Measurements from ENCODE around the gene DNAJA4. TPM values are rescaled to one million over a fixed set of nuclear protein-coding genes. Genes with fewer than 3 reads are reported as not detected.

The DNAJA4 gene
- polyA plus RNA-seq, 1 donor: 27.3 TPM

- DNase-seq: no peak
- no peak overlapping the region for H3K4me3 ChIP-seq (ENCODE audit: low read length)
- H3K9me3 ChIP-seq (ENCODE audit: control insufficient read depth, low read depth, low read length): peaks cover 6% of the 10 kb centered on the region
- peaks cover 8% of the 10 kb centered on the region for H3K4me1 ChIP-seq (ENCODE audit: control insufficient read depth, insufficient read depth, low read length)
- no CpG with 5 or more reads among the region's 17 CpGs for WGBS (ENCODE audit: insufficient coverage, low lambda C conversion rate)
- H3K27ac ChIP-seq (ENCODE audit: low read length): no peak overlapping the region
- no peaks in the 10 kb centered on the region for H3K36me3 ChIP-seq (ENCODE audit: control insufficient read depth, insufficient read depth, low read length)
- no peaks in the 10 kb centered on the region for H3K27me3 ChIP-seq (ENCODE audit: control insufficient read depth, insufficient read depth, low read length)
These were observed 34.6 kb upstream of the DNAJA4 start for GRCh38 chr15:78229431-78230406.

DNA sequence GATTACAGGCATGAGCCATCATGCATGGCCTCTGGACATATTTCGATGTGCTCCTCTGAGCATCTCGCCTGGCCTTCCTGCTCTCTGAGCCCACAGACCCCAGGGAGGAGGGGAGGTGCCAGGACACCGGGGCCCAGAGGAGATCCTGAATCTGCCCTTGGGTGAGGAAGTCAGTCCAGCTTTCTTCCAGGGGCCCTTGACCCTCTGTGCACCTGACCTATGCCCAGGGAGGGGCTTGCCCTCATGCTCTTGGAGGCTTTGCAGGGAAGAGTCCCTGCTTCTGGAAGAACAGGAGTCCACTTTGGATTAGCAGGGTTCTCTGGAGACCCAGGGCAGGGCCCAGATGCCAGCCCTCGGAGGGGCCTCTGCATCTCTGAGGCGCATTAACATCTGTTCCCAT, 31.4 kb upstream of the DNAJA4 start:
- no CpG with 5 or more reads among the region's 5 CpGs for WGBS (ENCODE audit: insufficient coverage, low lambda C conversion rate)
- Histone ChIP-seq H3K4me1 (ENCODE audit: control insufficient read depth, insufficient read depth, low read length) (peaks cover 8% of the 10 kb centered on the region), H3K4me3 (ENCODE audit: low read length) (no peak overlapping the region), H3K27ac (ENCODE audit: low read length) (no peak overlapping the region), H3K36me3 (ENCODE audit: control insufficient read depth, insufficient read depth, low read length) (no peaks in the 10 kb centered on the region), H3K9me3 (ENCODE audit: control insufficient read depth, low read depth, low read length) (no peaks in the 10 kb centered on the region), H3K27me3 (ENCODE audit: control insufficient read depth, insufficient read depth, low read length) (no peaks in the 10 kb centered on the region)
- peak in 1 of 2 donors; percentile 43 for DNase-seq

GRCh38 chr15:78233496-78233895, 30.9 kb upstream of the DNAJA4 start:
- Histone ChIP-seq H3K27me3 (ENCODE audit: control insufficient read depth, insufficient read depth, low read length) (no peaks in the 10 kb centered on the region), H3K36me3 (ENCODE audit: control insufficient read depth, insufficient read depth, low read length) (no peaks in the 10 kb centered on the region), H3K27ac (ENCODE audit: low read length) (no peak overlapping the region), H3K4me3 (ENCODE audit: low read length) (no peak overlapping the region), H3K9me3 (ENCODE audit: control insufficient read depth, low read depth, low read length) (no peaks in the 10 kb centered on the region), H3K4me1 (ENCODE audit: control insufficient read depth, insufficient read depth, low read length) (peaks cover 8% of the 10 kb centered on the region)
- no peak for DNase-seq
- no CpG with 5 or more reads among the region's 11 CpGs for WGBS (ENCODE audit: insufficient coverage, low lambda C conversion rate)

DNA sequence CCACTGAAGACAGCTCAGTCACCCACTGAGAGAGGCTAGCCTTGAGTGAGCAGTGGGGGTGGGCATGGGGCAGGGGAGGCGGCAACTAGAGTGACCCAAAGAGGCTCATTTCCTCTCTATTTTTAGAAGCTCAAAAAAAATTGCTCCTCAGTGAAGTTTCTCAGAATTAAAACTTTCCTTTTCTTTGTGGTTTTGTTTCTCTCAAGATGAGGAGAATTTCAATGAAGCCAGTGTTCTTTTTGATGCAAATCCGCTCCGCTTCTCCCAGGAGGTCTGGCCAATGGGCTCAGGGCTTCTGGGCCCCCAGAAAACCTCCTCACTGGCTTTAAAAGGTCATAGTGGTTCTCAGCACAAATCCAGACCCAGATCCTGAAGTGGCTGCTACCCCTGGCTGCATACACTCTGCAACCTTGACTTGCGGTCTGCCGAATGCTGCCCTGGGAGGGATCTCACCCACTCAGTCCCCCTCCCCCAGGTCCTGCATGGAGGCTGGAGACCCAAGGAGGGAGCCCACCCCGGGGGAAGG, 29.8 kb upstream of the DNAJA4 start, which contains the start of gene ACSBG1:
TSS of gene ACSBG1 (minus strand) at position 51 of the 526 bp plus-strand sequence. CDS start 64 bp downstream, outside the sequence.
- no peaks in the 10 kb centered on the region for H3K9me3 ChIP-seq (ENCODE audit: control insufficient read depth, low read depth, low read length)
- H3K4me3 ChIP-seq (ENCODE audit: low read length): no peak within 1 kb of the TSS
- H3K27ac ChIP-seq (ENCODE audit: low read length): no peak within 1 kb of the TSS
- no peaks in the 10 kb centered on the region for H3K27me3 ChIP-seq (ENCODE audit: control insufficient read depth, insufficient read depth, low read length)
- H3K4me1 ChIP-seq (ENCODE audit: control insufficient read depth, insufficient read depth, low read length): peaks cover 8% of the 10 kb centered on the region
- DNase-seq: no peak
- WGBS (ENCODE audit: insufficient coverage, low lambda C conversion rate): no CpG with 5 or more reads among the region's 6 CpGs
- no peaks in the 10 kb centered on the region for H3K36me3 ChIP-seq (ENCODE audit: control insufficient read depth, insufficient read depth, low read length)

GRCh38 chr15:78236491-78236890, 27.9 kb upstream of the DNAJA4 start:
- Histone ChIP-seq H3K36me3 (ENCODE audit: control insufficient read depth, insufficient read depth, low read length) (no peaks in the 10 kb centered on the region), H3K27ac (ENCODE audit: low read length) (no peak overlapping the region), H3K4me1 (ENCODE audit: control insufficient read depth, insufficient read depth, low read length) (peaks cover 8% of the 10 kb centered on the region), H3K9me3 (ENCODE audit: control insufficient read depth, low read depth, low read length) (no peaks in the 10 kb centered on the region), H3K27me3 (ENCODE audit: control insufficient read depth, insufficient read depth, low read length) (no peaks in the 10 kb centered on the region), H3K4me3 (ENCODE audit: low read length) (no peak overlapping the region)
- no CpG with 5 or more reads among the region's 6 CpGs for WGBS (ENCODE audit: insufficient coverage, low lambda C conversion rate)
- DNase-seq: no peak

GRCh38 chr15:78237146-78237545, 27.2 kb upstream of the DNAJA4 start:
- Histone ChIP-seq H3K27ac (ENCODE audit: low read length) (no peak overlapping the region), H3K36me3 (ENCODE audit: control insufficient read depth, insufficient read depth, low read length) (no peaks in the 10 kb centered on the region), H3K9me3 (ENCODE audit: control insufficient read depth, low read depth, low read length) (no peaks in the 10 kb centered on the region), H3K4me1 (ENCODE audit: control insufficient read depth, insufficient read depth, low read length) (peaks cover 10% of the 10 kb centered on the region), H3K4me3 (ENCODE audit: low read length) (no peak overlapping the region), H3K27me3 (ENCODE audit: control insufficient read depth, insufficient read depth, low read length) (no peaks in the 10 kb centered on the region)
- DNase-seq: no peak
- no CpG with 5 or more reads among the region's 6 CpGs for WGBS (ENCODE audit: insufficient coverage, low lambda C conversion rate)

DNA sequence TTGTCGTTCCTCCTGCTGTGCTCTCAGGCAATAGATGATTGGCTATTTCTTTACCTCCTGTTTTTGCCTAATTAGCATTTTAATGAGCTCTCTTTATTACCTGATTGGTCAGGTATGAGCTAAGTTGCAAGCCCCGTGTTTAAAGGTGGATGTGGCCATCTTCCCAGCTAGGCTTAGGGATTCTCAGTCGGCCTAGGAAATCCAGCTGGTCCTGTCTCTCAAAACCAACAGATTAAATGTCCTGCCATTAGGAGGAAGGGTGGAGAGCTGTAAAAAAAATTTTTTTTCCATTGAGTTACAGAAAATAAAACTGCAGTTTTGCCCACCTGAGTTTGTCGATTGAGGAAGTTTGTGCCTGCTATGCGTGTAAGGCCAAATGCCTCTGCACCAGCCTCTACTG, 24.6 kb upstream of the DNAJA4 start:
- Histone ChIP-seq H3K9me3 (ENCODE audit: control insufficient read depth, low read depth, low read length) (no peaks in the 10 kb centered on the region), H3K4me3 (ENCODE audit: low read length) (no peak overlapping the region), H3K27ac (ENCODE audit: low read length) (no peak overlapping the region), H3K36me3 (ENCODE audit: control insufficient read depth, insufficient read depth, low read length) (no peaks in the 10 kb centered on the region), H3K27me3 (ENCODE audit: control insufficient read depth, insufficient read depth, low read length) (no peaks in the 10 kb centered on the region), H3K4me1 (ENCODE audit: control insufficient read depth, insufficient read depth, low read length) (peaks cover 28% of the 10 kb centered on the region)
- WGBS (ENCODE audit: insufficient coverage, low lambda C conversion rate): no CpG with 5 or more reads among the region's 5 CpGs
- DNase-seq: no peak

DNA sequence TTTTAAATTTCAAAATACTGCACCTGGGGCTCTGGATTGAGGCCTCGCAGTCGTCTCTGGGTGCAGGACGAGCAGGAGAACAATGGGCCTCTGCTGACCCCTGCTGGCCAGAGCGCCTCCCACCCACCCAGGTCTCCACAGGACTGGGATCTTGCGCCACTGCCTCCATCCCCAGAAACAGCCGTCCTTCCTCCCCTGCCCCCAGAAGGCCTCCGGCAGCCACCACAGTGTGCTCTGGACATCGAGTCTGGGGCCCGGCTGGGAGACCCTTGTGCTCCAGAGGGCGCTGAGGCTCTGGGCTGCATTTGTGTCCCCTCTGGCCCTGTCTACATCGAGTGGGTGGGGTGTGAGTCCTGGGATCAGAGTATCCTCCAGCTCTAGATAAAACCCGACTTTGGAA, 23.3 kb upstream of the DNAJA4 start:
- peaks cover 28% of the 10 kb centered on the region for H3K4me1 ChIP-seq (ENCODE audit: control insufficient read depth, insufficient read depth, low read length)
- H3K9me3 ChIP-seq (ENCODE audit: control insufficient read depth, low read depth, low read length): no peaks in the 10 kb centered on the region
- no peaks in the 10 kb centered on the region for H3K27me3 ChIP-seq (ENCODE audit: control insufficient read depth, insufficient read depth, low read length)
- no peak overlapping the region for H3K4me3 ChIP-seq (ENCODE audit: low read length)
- DNase-seq: peak; percentile 66 to 76
- no peaks in the 10 kb centered on the region for H3K36me3 ChIP-seq (ENCODE audit: control insufficient read depth, insufficient read depth, low read length)
- no peak overlapping the region for H3K27ac ChIP-seq (ENCODE audit: low read length)
- no CpG with 5 or more reads among the region's 12 CpGs for WGBS (ENCODE audit: insufficient coverage, low lambda C conversion rate)

GRCh38 chr15:78242128-78242527, 22.2 kb upstream of the DNAJA4 start:
- Histone ChIP-seq H3K9me3 (ENCODE audit: control insufficient read depth, low read depth, low read length) (no peaks in the 10 kb centered on the region), H3K27ac (ENCODE audit: low read length) (peak overlapping the region; percentile 73), H3K4me3 (ENCODE audit: low read length) (no peak overlapping the region), H3K27me3 (ENCODE audit: control insufficient read depth, insufficient read depth, low read length) (no peaks in the 10 kb centered on the region), H3K36me3 (ENCODE audit: control insufficient read depth, insufficient read depth, low read length) (no peaks in the 10 kb centered on the region), H3K4me1 (ENCODE audit: control insufficient read depth, insufficient read depth, low read length) (peaks cover 28% of the 10 kb centered on the region)
- peak; percentile 68 to 82 for DNase-seq
- WGBS (ENCODE audit: insufficient coverage, low lambda C conversion rate): no CpG with 5 or more reads among the region's 5 CpGs

- Histone ChIP-seq H3K4me3 (ENCODE audit: low read length) (no peak overlapping the region), H3K9me3 (ENCODE audit: control insufficient read depth, low read depth, low read length) (no peaks in the 10 kb centered on the region), H3K4me1 (ENCODE audit: control insufficient read depth, insufficient read depth, low read length) (peaks cover 28% of the 10 kb centered on the region), H3K27ac (ENCODE audit: low read length) (peak overlapping the region; percentile 54), H3K27me3 (ENCODE audit: control insufficient read depth, insufficient read depth, low read length) (no peaks in the 10 kb centered on the region), H3K36me3 (ENCODE audit: control insufficient read depth, insufficient read depth, low read length) (no peaks in the 10 kb centered on the region)
- no peak for DNase-seq
- no CpG with 5 or more reads among the region's 6 CpGs for WGBS (ENCODE audit: insufficient coverage, low lambda C conversion rate)
These were observed 21.3 kb upstream of the DNAJA4 start for GRCh38 chr15:78243058-78243457.
